Activated CD8-positive, alpha-beta T cell treated with anti-CD3 and anti-CD28 coated beads, Interleukin-2, amount 10 ng/mL, durations not matched to agents 7 days and 5 days (primary cell): ENCODE results near the gene ITGB2. TPM values are rescaled to one million over a fixed set of nuclear protein-coding genes. Genes with fewer than 3 reads are reported as not detected.
A peak's percentile ranks its signal among the peaks of the same experiment; 100 is the strongest.

ENCODE experiments used
- ATAC-seq: fragments of 150-1000 bp; cut with Tn5 transposase; one replicate; pipeline ENCODE4 v1.10.0; 2021; ENCODE audit warnings: moderate library complexity
- CTCF ChIA-PET: fragments of 350-600 bp; sonication (Branson Sonifier 250); formaldehyde crosslinking; loops from one replicate; lab custom pipeline; 2021; ENCODE audit warnings: antibody characterized with exemption; lab: Charles Lee
- POLR2A ChIA-PET: fragments of 350-600 bp; sonication (Branson Sonifier 250); formaldehyde crosslinking; loops from one replicate; lab custom pipeline; 2021; ENCODE audit warnings: antibody characterized with exemption; lab: Charles Lee
- DNase-seq: peaks from one replicate; pipeline ENCODE4 v3.0.0-alpha.2; 2020
- H3K27ac Mint-ChIP-seq: one replicate; pipeline ENCODE4 v1.8.0; 2021; ENCODE audit warnings: mild to moderate bottlenecking, mixed read lengths
- H3K27me3 Mint-ChIP-seq: one replicate; pipeline ENCODE4 v1.8.0; 2021; ENCODE audit warnings: low read depth, mixed read lengths
- H3K36me3 Mint-ChIP-seq: one replicate; pipeline ENCODE4 v1.8.0; 2021; ENCODE audit warnings: low read depth, mixed read lengths
- H3K4me1 Mint-ChIP-seq: one replicate; pipeline ENCODE4 v1.8.0; 2021; ENCODE audit warnings: low read depth, mixed read lengths
- H3K4me3 Mint-ChIP-seq: one replicate; pipeline ENCODE4 v1.8.0; 2021; ENCODE audit warnings: mild to moderate bottlenecking, mixed read lengths
- H3K9me3 Mint-ChIP-seq: one replicate; pipeline ENCODE4 v1.8.0; 2022; ENCODE audit warnings: mixed read lengths; ENCODE audit not compliant: insufficient read depth
- total RNA-seq, 2 experiments: library from RNA; stranded (reverse); gene quantifications; one replicate each; pipeline ENCODE4 v1.2.3, GENCODE V29; 2021

The ITGB2 gene
- total RNA-seq, 2 experiments from 2014 or later: 503 to 530 TPM

- Mint-ChIP-seq H3K4me3 (peak overlapping the region; percentile 45), H3K4me1 (peaks cover 21% of the 10 kb centered on the region), H3K27me3 (no peaks in the 10 kb centered on the region), H3K36me3 (peaks cover 19% of the 10 kb centered on the region), H3K9me3 (no peaks in the 10 kb centered on the region), H3K27ac (peak overlapping the region; percentile 64)
- DNase-seq (no peak), ATAC-seq (no peak)
- ChIA-PET CTCF (interaction anchor here (0.7 to 1.6 kb wide), 12 partner anchors 9 to 86 kb away, joined by 3 to 6 read pairs (median 4); partner anchors contain the start of gene PTTG1IP), POLR2A (interaction anchor here (0.6 to 0.8 kb wide), 2 partner anchors 28 to 51 kb away, joined by 3 read pairs; partner anchors contain the start of gene PTTG1IP)
Observed at GRCh38 chr21:44846224-44846484, 74.5 kb downstream of the ITGB2 start.

- ChIA-PET POLR2A (interaction anchor here (0.6 kb wide), 1 partner anchor 51 kb away, joined by 3 read pairs; no protein-coding TSS in a partner anchor), CTCF (interaction anchor here (0.7 to 1.6 kb wide), 11 partner anchors 9 to 87 kb away, joined by 3 to 6 read pairs (median 4); partner anchors contain the start of gene PTTG1IP)
- H3K36me3 Mint-ChIP-seq: peaks cover 15% of the 10 kb centered on the region
- H3K4me3 Mint-ChIP-seq: peak overlapping the region; percentile 45
- DNase-seq (peak; percentile 62), ATAC-seq (peak; percentile 84)
- H3K4me1 Mint-ChIP-seq: peaks cover 19% of the 10 kb centered on the region
- H3K9me3 Mint-ChIP-seq: no peaks in the 10 kb centered on the region
- no peaks in the 10 kb centered on the region for H3K27me3 Mint-ChIP-seq
- no peak overlapping the region for H3K27ac Mint-ChIP-seq
Observed at GRCh38 chr21:44845418-44846223, 75.1 kb downstream of the ITGB2 start.

- Mint-ChIP-seq H3K36me3 (peaks cover 4% of the 10 kb centered on the region), H3K4me3 (no peak overlapping the region), H3K27ac (no peak overlapping the region), H3K27me3 (no peaks in the 10 kb centered on the region), H3K9me3 (no peaks in the 10 kb centered on the region), H3K4me1 (peaks cover 19% of the 10 kb centered on the region)
- CTCF ChIA-PET: no interaction called here
- DNase-seq: no peak
- ATAC-seq: no peak
- POLR2A ChIA-PET: no interaction called here
Observed at GRCh38 chr21:44844256-44844655, 76.4 kb downstream of the ITGB2 start.

DNA sequence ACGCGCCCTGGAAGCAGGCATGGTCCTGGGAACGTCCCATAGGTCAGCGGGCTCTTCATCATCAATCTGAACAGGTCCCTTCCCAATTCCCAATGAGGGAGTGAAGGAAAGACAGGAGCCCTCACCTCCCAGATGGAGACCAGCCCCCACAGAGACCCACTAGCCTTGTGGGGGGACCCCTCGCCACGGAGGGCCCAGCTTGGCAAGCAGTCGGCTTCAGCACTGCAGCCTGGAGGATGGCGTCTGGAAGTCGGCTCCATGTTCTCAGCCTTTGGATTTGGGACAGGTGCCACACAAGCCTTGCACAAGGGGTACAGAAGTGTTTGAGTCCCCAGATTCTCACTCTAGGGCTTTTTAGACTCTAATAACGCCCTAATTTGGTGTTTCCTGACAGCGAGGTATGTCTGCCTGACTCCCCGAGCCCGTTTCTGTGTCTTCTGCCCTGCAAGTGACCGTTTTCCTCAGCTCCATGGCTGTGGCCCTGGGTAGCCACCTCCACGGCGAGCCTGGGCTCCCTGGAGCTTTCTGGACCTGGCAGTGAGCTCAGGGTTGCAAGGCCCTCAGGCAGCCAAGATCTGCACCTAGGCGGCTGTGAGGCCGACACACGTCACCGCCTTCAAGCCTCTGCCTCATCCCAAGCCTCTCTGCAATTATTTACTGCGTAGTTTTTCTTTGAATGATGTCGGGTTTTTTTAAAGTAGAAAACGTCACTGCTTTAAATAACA lies 77.8 kb downstream of the ITGB2 start:
- Mint-ChIP-seq H3K9me3 (no peaks in the 10 kb centered on the region), H3K4me3 (no peak overlapping the region), H3K27me3 (no peaks in the 10 kb centered on the region), H3K4me1 (peaks cover 19% of the 10 kb centered on the region), H3K36me3 (no peaks in the 10 kb centered on the region), H3K27ac (no peak overlapping the region)
- ATAC-seq (no peak), DNase-seq (no peak)
- ChIA-PET CTCF (no interaction called here), POLR2A (no interaction called here)

GRCh38 chr21:44842087-44842486 lies 78.6 kb downstream of the ITGB2 start:
- Mint-ChIP-seq H3K27me3 (no peaks in the 10 kb centered on the region), H3K4me3 (no peak overlapping the region), H3K27ac (no peak overlapping the region), H3K9me3 (no peaks in the 10 kb centered on the region), H3K4me1 (peaks cover 17% of the 10 kb centered on the region), H3K36me3 (no peaks in the 10 kb centered on the region)
- ChIA-PET CTCF (no interaction called here), POLR2A (no interaction called here)
- no peak for DNase-seq
- ATAC-seq: no peak

GRCh38 chr21:44840771-44841170 lies 79.9 kb downstream of the ITGB2 start:
- Mint-ChIP-seq H3K36me3 (no peaks in the 10 kb centered on the region), H3K9me3 (no peaks in the 10 kb centered on the region), H3K27me3 (no peaks in the 10 kb centered on the region), H3K4me1 (peaks cover 8% of the 10 kb centered on the region), H3K4me3 (no peak overlapping the region), H3K27ac (no peak overlapping the region)
- no peak for ATAC-seq
- CTCF ChIA-PET: no interaction called here
- POLR2A ChIA-PET: no interaction called here
- no peak for DNase-seq

GRCh38 chr21:44838951-44839350 lies 81.7 kb downstream of the ITGB2 start:
- no peak for DNase-seq
- H3K9me3 Mint-ChIP-seq: no peaks in the 10 kb centered on the region
- ChIA-PET CTCF (no interaction called here), POLR2A (no interaction called here)
- H3K27ac Mint-ChIP-seq: no peak overlapping the region
- no peaks in the 10 kb centered on the region for H3K4me1 Mint-ChIP-seq
- ATAC-seq: no peak
- no peaks in the 10 kb centered on the region for H3K36me3 Mint-ChIP-seq
- H3K4me3 Mint-ChIP-seq: no peak overlapping the region
- H3K27me3 Mint-ChIP-seq: no peaks in the 10 kb centered on the region

GRCh38 chr21:44838039-44838895 lies 82.4 kb downstream of the ITGB2 start:
- no peak for DNase-seq
- Mint-ChIP-seq H3K9me3 (no peaks in the 10 kb centered on the region), H3K27me3 (no peaks in the 10 kb centered on the region), H3K27ac (no peak overlapping the region), H3K36me3 (no peaks in the 10 kb centered on the region), H3K4me3 (no peak overlapping the region), H3K4me1 (no peaks in the 10 kb centered on the region)
- CTCF ChIA-PET: no interaction called here
- POLR2A ChIA-PET: no interaction called here
- no peak for ATAC-seq

DNA sequence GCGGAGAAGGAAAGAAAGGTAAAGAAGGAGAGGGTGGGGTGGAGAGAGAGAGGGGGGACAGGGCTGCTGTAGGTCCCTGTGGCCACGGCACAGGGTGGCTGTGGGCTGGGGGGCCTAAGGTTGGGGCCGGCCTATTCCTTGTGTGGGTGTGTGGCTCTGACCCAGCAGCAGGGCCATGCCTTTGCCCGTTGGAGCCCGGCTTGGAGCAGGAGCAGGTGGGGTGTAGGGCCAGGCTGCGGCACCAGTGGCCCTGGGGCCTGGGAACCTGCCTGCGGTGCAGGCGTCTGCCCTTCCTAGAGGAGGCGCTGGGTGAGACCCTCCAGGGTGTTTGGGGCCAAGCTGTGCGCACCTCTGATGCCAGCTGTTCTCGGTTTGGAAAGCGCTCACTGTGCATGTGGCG lies 83.2 kb downstream of the ITGB2 start:
- no peak overlapping the region for H3K4me3 Mint-ChIP-seq
- H3K27ac Mint-ChIP-seq: no peak overlapping the region
- ChIA-PET CTCF (no interaction called here), POLR2A (interaction anchor here (0.5 kb wide), 1 partner anchor 16 kb away, joined by 3 read pairs; no protein-coding TSS in a partner anchor)
- no peaks in the 10 kb centered on the region for H3K4me1 Mint-ChIP-seq
- H3K9me3 Mint-ChIP-seq: no peaks in the 10 kb centered on the region
- no peaks in the 10 kb centered on the region for H3K36me3 Mint-ChIP-seq
- no peaks in the 10 kb centered on the region for H3K27me3 Mint-ChIP-seq
- no peak for ATAC-seq
- DNase-seq: no peak

DNA sequence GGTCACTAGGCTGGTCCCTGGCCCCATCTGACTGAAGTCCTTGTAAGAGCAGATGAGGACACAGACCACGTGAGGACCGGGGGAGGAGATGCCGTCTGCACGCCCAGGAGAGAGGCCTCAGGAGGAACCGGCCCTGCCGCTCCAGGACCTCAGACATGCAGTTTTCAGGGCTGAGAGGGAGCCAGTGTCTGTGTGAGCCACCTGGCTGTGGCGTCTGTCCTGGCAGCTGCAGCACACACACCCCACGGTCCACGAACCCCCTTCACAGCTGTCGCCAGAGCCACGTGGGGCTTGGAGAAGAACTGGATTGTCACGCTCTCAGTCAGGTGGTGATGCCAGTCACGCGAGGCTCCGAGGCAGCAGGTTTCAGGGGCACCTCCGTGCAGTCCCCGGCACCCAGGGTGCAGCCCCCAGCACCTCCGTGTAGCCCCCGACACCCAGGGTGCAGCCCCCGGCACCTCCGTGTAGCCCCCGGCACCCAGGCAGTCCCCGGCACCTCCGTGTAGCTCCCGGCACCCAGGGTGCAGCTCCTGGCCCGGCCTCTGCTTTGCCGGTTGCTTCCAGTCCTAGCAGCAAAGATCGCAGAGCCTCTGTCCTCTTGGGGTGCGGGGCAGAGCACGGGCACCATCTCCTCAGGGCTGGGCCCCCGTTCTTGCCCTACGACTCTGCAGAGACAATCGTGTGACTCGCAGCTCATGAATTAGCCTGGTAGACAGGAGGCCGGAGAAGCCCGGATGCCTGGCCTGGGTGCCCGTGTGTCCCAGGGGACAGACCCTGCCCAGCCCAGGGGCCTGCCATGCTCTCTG lies 83.8 kb downstream of the ITGB2 start:
- Mint-ChIP-seq H3K27ac (no peak overlapping the region), H3K4me1 (no peaks in the 10 kb centered on the region), H3K4me3 (no peak overlapping the region), H3K9me3 (no peaks in the 10 kb centered on the region), H3K36me3 (no peaks in the 10 kb centered on the region), H3K27me3 (no peaks in the 10 kb centered on the region)
- POLR2A ChIA-PET: interaction anchor here (0.5 kb wide), 1 partner anchor 15 kb away, joined by 3 read pairs; no protein-coding TSS in a partner anchor
- DNase-seq: no peak
- no peak for ATAC-seq
- CTCF ChIA-PET: no interaction called here

- H3K4me1 Mint-ChIP-seq: peaks cover 2% of the 10 kb centered on the region
- H3K27ac Mint-ChIP-seq: no peak overlapping the region
- ATAC-seq: no peak
- no peaks in the 10 kb centered on the region for H3K36me3 Mint-ChIP-seq
- CTCF ChIA-PET: no interaction called here
- H3K27me3 Mint-ChIP-seq: no peaks in the 10 kb centered on the region
- no peak for DNase-seq
- POLR2A ChIA-PET: no interaction called here
- H3K9me3 Mint-ChIP-seq: no peaks in the 10 kb centered on the region
- no peak overlapping the region for H3K4me3 Mint-ChIP-seq
Observed at GRCh38 chr21:44836349-44836665, 84.4 kb downstream of the ITGB2 start.
